ENCODE data around the gene MRPL1.

DNA sequence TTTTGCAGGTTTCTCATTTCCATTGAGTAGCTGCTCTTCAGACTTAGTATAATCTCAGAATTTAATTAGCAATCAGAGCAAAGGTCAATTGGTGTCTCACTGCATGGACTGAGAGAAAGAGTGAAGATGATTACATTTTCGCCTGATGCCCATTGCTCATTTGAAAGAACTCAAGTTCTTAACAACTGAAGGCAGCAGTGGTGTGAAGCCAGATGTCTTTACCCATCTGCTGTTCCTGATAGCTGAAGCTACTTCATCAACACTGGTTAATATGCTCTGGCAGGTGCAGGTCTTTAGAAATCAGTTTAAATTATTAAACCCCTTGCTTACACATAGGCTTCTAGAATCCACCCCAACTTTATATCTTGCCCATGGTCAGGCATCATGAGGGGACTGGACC is 130.0 kb downstream of the MRPL1 start:
- no peak for TF ChIP-seq CTCF (IDR thresholded peaks at IDR 0.05)
- no peak for TF ChIP-seq POLR2A (IDR thresholded peaks at IDR 0.05)

Data from lower leg skin (tissue), 3 donors.